Loucy (cell line): ENCODE measurements around the gene PGRMC2.

Experiments used
- H2AFZ ChIP-seq: fragments of 200-600 bp; sonication (generic); 2 replicates; pipeline ENCODE4 v1.6.0; 2016; ENCODE audit warnings: antibody characterized with exemption, mild to moderate bottlenecking, low read length, moderate library complexity
- H3F3A ChIP-seq: fragments of 200-600 bp; 2 replicates; pipeline ENCODE4 v1.6.0; 2016; ENCODE audit warnings: antibody characterized with exemption, low read depth, mild to moderate bottlenecking
- H3K27me3 ChIP-seq: fragments of 200-600 bp; sonication (generic); 2 replicates; pipeline ENCODE4 v1.6.1; 2014; ENCODE audit warnings: low read length, mild to moderate bottlenecking; ENCODE audit not compliant: insufficient read depth, poor library complexity, severe bottlenecking
- H3K36me3 ChIP-seq: fragments of 200-600 bp; sonication (generic); 2 replicates; pipeline ENCODE4 v1.6.1; 2016; ENCODE audit warnings: low read length; ENCODE audit not compliant: insufficient read depth
- H3K4me1 ChIP-seq: fragments of 200-600 bp; sonication (generic); 2 replicates; pipeline ENCODE4 v1.5.1; 2014; ENCODE audit warnings: low read length, mild to moderate bottlenecking; ENCODE audit not compliant: insufficient read depth, poor library complexity, severe bottlenecking
- H3K4me2 ChIP-seq: fragments of 200-600 bp; sonication (generic); 2 replicates; pipeline ENCODE4 v1.6.0; 2014; ENCODE audit warnings: antibody characterized with exemption, low read length, low read depth, mild to moderate bottlenecking; ENCODE audit not compliant: poor library complexity, severe bottlenecking
- H3K4me3 ChIP-seq: fragments of 200-600 bp; sonication (generic); 2 replicates; pipeline ENCODE4 v1.5.1; 2014; ENCODE audit warnings: low read length, mild to moderate bottlenecking, mixed read lengths; ENCODE audit not compliant: poor library complexity, severe bottlenecking
- H3K79me2 ChIP-seq: fragments of 200-600 bp; sonication (generic); 2 replicates; pipeline ENCODE4 v1.6.1; 2014; ENCODE audit warnings: low read length; ENCODE audit not compliant: insufficient read depth
- H3K9ac ChIP-seq: fragments of 200-600 bp; sonication (generic); 2 replicates; pipeline ENCODE4 v1.6.0; 2014; ENCODE audit warnings: mild to moderate bottlenecking, low read depth, low read length, moderate library complexity; ENCODE audit not compliant: poor library complexity, severe bottlenecking
- H3K9me2 ChIP-seq: fragments of 200-600 bp; sonication (generic); replicated peaks from 2 replicates; pipeline ENCODE4 v1.6.1; 2016; ENCODE audit warnings: low read depth, low read length, mixed read lengths
- H3K9me3 ChIP-seq: fragments of 200-600 bp; sonication (generic); 2 replicates; pipeline ENCODE4 v1.6.1; 2014; ENCODE audit warnings: mild to moderate bottlenecking, antibody characterized with exemption, low read length, low read depth; ENCODE audit not compliant: insufficient read depth
- H4K20me1 ChIP-seq: fragments of 200-600 bp; sonication (generic); 2 replicates; pipeline ENCODE4 v1.6.0; 2014; ENCODE audit warnings: antibody characterized with exemption, low read length, mild to moderate bottlenecking; ENCODE audit not compliant: insufficient read depth, poor library complexity, severe bottlenecking
- CTCF ChIP-seq: fragments of 200-600 bp; sonication (generic); conservative IDR thresholded peaks from 2 replicates; pipeline ENCODE4 v1.5.1; 2014; ENCODE audit warnings: mild to moderate bottlenecking, antibody characterized with exemption, low read length
- EZH2phosphoT487 ChIP-seq: fragments of 200-600 bp; IDR thresholded peaks from 2 replicates; pipeline ENCODE4 v1.6.1; 2018; ENCODE audit warnings: antibody characterized with exemption, mild to moderate bottlenecking, moderate library complexity, borderline replicate concordance

PGRMC2 gene

DNA sequence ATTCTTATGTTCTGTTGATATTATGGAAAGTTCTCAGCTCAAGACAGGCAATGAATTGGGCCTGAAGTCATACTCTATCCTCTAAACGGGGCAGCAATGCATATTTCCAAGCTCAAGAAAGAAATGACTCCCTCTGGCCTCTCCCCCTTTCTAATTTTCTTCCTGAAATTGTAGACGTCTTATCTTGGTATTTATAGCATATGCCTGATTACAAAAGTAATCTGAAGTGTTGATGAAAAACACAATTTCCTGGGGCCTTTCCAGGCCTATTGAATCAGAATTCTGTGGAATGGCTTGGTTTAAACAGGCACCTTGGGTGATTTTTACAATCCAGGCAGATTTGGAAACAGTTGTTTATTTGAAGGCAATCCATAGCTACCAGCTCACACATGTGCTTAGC is 21.4 kb upstream of the PGRMC2 start:
- H3K4me1 ChIP-seq: peaks cover 10% of the 10 kb centered on the region
- no peaks in the 10 kb centered on the region for H3K36me3 ChIP-seq
- H3K9me2 ChIP-seq: no peaks in the 10 kb centered on the region
- no peaks in the 10 kb centered on the region for H3K9me3 ChIP-seq
- TF ChIP-seq EZH2phosphoT487: no peak
- no peak for TF ChIP-seq CTCF
- H4K20me1 ChIP-seq: no peaks in the 10 kb centered on the region
- H3K27me3 ChIP-seq: no peaks in the 10 kb centered on the region
- no peak overlapping the region for H3K9ac ChIP-seq
- no peaks in the 10 kb centered on the region for H3K79me2 ChIP-seq
- H3K4me3 ChIP-seq: no peak overlapping the region
- H3K4me2 ChIP-seq: no peak overlapping the region
- 0 out of 2 replicates have a peak, but pooled peaks cover 3% of the 10 kb centered on the region for H3F3A ChIP-seq
- no peak overlapping the region for H2AFZ ChIP-seq

DNA sequence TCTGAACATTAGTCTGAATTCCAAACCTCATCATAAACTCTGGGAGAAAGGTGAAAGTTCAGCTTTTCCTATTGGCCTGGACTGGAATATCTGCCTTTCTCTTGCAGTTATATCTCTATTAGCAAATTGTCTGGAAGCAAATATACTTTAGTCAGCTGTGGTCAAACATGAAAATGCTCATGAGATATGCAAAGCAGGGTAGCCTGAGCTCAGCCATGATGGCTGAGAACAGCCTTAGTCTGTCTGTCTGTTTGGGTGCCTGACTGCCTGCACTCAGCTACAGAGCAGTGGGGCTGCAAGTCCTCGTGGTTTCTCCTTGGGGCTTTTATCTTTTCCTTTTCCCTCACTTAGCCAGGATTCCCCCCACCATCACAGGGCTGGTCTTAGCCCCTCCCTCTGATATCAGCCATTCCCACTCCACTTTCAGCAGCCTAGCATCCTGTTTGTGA is 19.5 kb upstream of the PGRMC2 start:
- Histone ChIP-seq H3K27me3 (no peaks in the 10 kb centered on the region), H3F3A (0 out of 2 replicates have a peak, but pooled peaks cover 3% of the 10 kb centered on the region), H2AFZ (peak overlapping the region; percentile 59; the same call in 1 of the 2 replicates), H3K79me2 (no peaks in the 10 kb centered on the region), H4K20me1 (no peaks in the 10 kb centered on the region), H3K4me3 (no peak overlapping the region), H3K36me3 (no peaks in the 10 kb centered on the region), H3K9me3 (no peaks in the 10 kb centered on the region), H3K9me2 (no peaks in the 10 kb centered on the region), H3K4me1 (peaks cover 10% of the 10 kb centered on the region), H3K4me2 (no peak overlapping the region), H3K9ac (no peak overlapping the region)
- TF ChIP-seq EZH2phosphoT487 (no peak), CTCF (no peak)

DNA sequence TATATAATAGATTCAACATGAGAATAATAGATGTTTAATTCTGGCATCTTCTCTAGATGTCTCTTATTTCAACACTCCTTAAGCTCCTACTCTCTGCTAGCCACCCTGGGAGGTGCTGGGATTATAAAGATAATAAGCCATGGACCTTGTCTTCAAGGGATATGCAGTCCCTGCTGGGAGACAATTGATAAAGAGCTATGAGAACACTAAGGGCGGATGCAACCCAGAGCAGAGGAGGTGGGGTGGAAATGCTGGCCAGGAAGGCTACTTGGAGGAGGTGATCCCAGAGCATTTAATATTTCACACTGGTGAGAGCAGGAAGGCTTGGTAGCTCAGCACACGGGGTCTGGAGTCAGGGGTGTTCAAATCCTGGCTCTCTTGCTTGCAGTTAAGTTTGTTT is 18.3 kb upstream of the PGRMC2 start:
- no peaks in the 10 kb centered on the region for H3K27me3 ChIP-seq
- H3K9me2 ChIP-seq: no peaks in the 10 kb centered on the region
- no peaks in the 10 kb centered on the region for H3K9me3 ChIP-seq
- H3K4me3 ChIP-seq: no peak overlapping the region
- H4K20me1 ChIP-seq: no peaks in the 10 kb centered on the region
- no peak for TF ChIP-seq CTCF
- TF ChIP-seq EZH2phosphoT487: no peak
- no peaks in the 10 kb centered on the region for H3K36me3 ChIP-seq
- H3K9ac ChIP-seq: no peak overlapping the region
- no peak overlapping the region for H3K4me2 ChIP-seq
- H3K4me1 ChIP-seq: peaks cover 10% of the 10 kb centered on the region
- H3K79me2 ChIP-seq: no peaks in the 10 kb centered on the region
- 0 out of 2 replicates have a peak, but pooled peaks cover 3% of the 10 kb centered on the region for H3F3A ChIP-seq
- no peak overlapping the region for H2AFZ ChIP-seq
